HCT116 (cell line): Measurements from ENCODE around the gene FKBP9.

ENCODE experiments used
- CTCF ChIP-seq, 3 experiments: fragments of 200-600 bp in 1 of 3; sonication (generic) in 1 of 3; IDR thresholded peaks in 2 of 3; conservative IDR thresholded peaks in 1 of 3; 2 replicates each; pipeline ENCODE4 v1.5.1; 2012 to 2017; ENCODE audit warnings: low read depth in 2 of 3, low read length in 2 of 3, antibody characterized with exemption in 1 of 3, borderline replicate concordance in 1 of 3, control low read depth in 1 of 3, mild to moderate bottlenecking in 1 of 3, mixed read lengths in 1 of 3, mixed run types in 1 of 3, moderate library complexity in 1 of 3; ENCODE audit not compliant: insufficient read depth in 1 of 3
- POLR2A ChIP-seq: IDR thresholded peaks from 2 replicates; pipeline ENCODE4 v1.7.0; 2011; ENCODE audit warnings: borderline replicate concordance; ENCODE audit not compliant: insufficient read depth, insufficient read length; ENCODE audit errors: extremely low read depth

GRCh38 chr7:32947420-32947983 is 9.7 kb upstream of the FKBP9 start:
- TF ChIP-seq POLR2A (no peak), CTCF (IDR thresholded peaks at IDR 0.05 in 2 of 3, conservative IDR thresholded peaks at IDR 0.05 in 1 of 3; ENCODE audit: borderline replicate concordance in 1 of 3, insufficient read depth in 1 of 3, low read depth in 2 of 3, low read length in 2 of 3) (no peak)
